ENCODE results near the gene DLL3.

The DLL3 gene

GRCh38 chr19:39531834-39532232, 33.1 kb downstream of the DLL3 start:
- peak overlapping the region; percentile 72 for H3K9ac ChIP-seq (ENCODE audit: low read length)
- H3K9me3 ChIP-seq (ENCODE audit: control insufficient read depth, low read length): no peaks in the 10 kb centered on the region
- H3K27me3 ChIP-seq (ENCODE audit: control insufficient read depth, insufficient read depth, low read length): no peaks in the 10 kb centered on the region
- H3K4me1 ChIP-seq (ENCODE audit: control insufficient read depth, insufficient read depth, low read length): peaks cover 7% of the 10 kb centered on the region
- H3K36me3 ChIP-seq (ENCODE audit: control insufficient read depth, insufficient read depth, low read length): no peaks in the 10 kb centered on the region
- H3K4me3 ChIP-seq (ENCODE audit: low read length): peak overlapping the region; percentile 69

GRCh38 chr19:39532233-39533002, 33.7 kb downstream of the DLL3 start, which contains the start of gene EID2B:
TSS of gene EID2B (minus strand) at chr19:39532852. CDS start at chr19:39532802, 50 bp downstream.
- peak within 1 kb of the TSS; percentile 69 for H3K4me3 ChIP-seq (ENCODE audit: low read length)
- H3K9me3 ChIP-seq (ENCODE audit: control insufficient read depth, low read length): no peaks in the 10 kb centered on the region
- H3K9ac ChIP-seq (ENCODE audit: low read length): peak within 1 kb of the TSS; percentile 72
- H3K27me3 ChIP-seq (ENCODE audit: control insufficient read depth, insufficient read depth, low read length): no peaks in the 10 kb centered on the region
- H3K4me1 ChIP-seq (ENCODE audit: control insufficient read depth, insufficient read depth, low read length): peaks cover 7% of the 10 kb centered on the region
- H3K36me3 ChIP-seq (ENCODE audit: control insufficient read depth, insufficient read depth, low read length): no peaks in the 10 kb centered on the region

- Histone ChIP-seq H3K4me1 (ENCODE audit: control insufficient read depth, insufficient read depth, low read length) (peaks cover 7% of the 10 kb centered on the region), H3K4me3 (ENCODE audit: low read length) (no peak overlapping the region), H3K9me3 (ENCODE audit: control insufficient read depth, low read length) (no peaks in the 10 kb centered on the region), H3K36me3 (ENCODE audit: control insufficient read depth, insufficient read depth, low read length) (no peaks in the 10 kb centered on the region), H3K27me3 (ENCODE audit: control insufficient read depth, insufficient read depth, low read length) (no peaks in the 10 kb centered on the region), H3K9ac (ENCODE audit: low read length) (no peak overlapping the region)
These were observed 34.3 kb downstream of the DLL3 start for GRCh38 chr19:39533003-39533512.

DNA sequence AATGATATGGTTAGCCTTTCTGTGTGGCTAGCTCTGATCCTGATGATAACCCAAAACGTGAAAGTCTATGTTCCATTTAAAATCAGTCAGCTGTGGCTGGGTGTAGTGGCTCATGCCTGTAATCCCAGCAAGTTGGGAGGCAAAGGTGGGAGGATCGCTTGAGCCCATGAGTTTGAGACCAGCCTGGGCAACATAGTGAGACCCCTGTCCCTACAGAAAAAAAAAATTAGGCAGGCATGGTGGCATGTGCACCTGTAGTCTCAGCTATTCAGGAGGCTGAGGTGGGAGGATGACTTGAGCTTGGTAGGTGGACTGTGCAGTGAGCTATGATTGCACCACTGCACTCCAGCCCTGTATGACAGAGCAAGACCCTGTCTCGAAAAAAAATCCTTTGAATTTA, 35.0 kb downstream of the DLL3 start:
- H3K9ac ChIP-seq (ENCODE audit: low read length): no peak overlapping the region
- no peak overlapping the region for H3K4me3 ChIP-seq (ENCODE audit: low read length)
- no peaks in the 10 kb centered on the region for H3K27me3 ChIP-seq (ENCODE audit: control insufficient read depth, insufficient read depth, low read length)
- no peaks in the 10 kb centered on the region for H3K9me3 ChIP-seq (ENCODE audit: control insufficient read depth, low read length)
- no peaks in the 10 kb centered on the region for H3K36me3 ChIP-seq (ENCODE audit: control insufficient read depth, insufficient read depth, low read length)
- H3K4me1 ChIP-seq (ENCODE audit: control insufficient read depth, insufficient read depth, low read length): peaks cover 7% of the 10 kb centered on the region

- no peaks in the 10 kb centered on the region for H3K9me3 ChIP-seq (ENCODE audit: control insufficient read depth, low read length)
- peak overlapping the region; percentile 26 for H3K4me3 ChIP-seq (ENCODE audit: low read length)
- peak overlapping the region; percentile 66 for H3K9ac ChIP-seq (ENCODE audit: low read length)
- no peaks in the 10 kb centered on the region for H3K4me1 ChIP-seq (ENCODE audit: control insufficient read depth, insufficient read depth, low read length)
- no peaks in the 10 kb centered on the region for H3K27me3 ChIP-seq (ENCODE audit: control insufficient read depth, insufficient read depth, low read length)
- H3K36me3 ChIP-seq (ENCODE audit: control insufficient read depth, insufficient read depth, low read length): no peaks in the 10 kb centered on the region
These were observed 40.4 kb downstream of the DLL3 start for GRCh38 chr19:39539165-39539517.

DNA sequence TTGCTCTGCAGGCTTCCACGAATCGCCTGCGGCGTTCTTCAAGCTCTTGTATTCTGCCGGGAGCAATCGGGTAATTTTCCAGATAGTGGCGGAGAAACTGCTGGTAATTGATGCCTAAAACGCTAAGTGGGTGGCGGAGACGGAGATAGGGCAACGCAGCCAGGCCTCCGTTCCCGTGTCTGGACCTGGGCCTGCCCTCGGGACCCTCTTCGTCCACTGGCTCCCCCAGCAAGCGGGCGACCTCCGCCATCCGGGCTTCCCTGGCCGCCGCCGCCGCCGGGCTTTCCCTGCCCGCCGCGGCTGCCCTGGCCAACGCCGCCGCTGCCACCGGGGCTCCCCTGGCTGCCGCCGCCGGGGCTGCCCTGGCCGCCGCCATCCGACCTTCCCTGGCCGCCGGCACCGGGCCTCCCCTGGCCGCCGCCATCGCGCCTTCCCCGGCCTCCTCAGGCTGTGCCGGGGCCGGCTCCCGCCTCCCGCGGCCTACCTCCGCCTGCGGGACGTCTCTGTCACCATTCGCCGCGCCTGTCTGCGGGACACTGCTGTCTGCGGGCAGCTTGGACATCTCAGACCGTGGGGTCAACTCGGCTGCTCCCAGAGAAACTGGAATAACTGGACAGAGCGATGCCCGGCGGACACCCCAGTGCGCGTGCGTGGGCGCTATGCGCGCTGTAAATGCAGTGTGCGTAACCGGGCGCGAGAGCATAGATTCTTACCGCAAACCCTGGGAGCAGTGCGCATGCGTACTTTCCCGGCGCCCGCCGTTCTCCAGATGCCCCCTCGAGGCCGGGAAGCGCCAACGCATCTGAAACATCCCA, 41.0 kb downstream of the DLL3 start, which contains the start of gene EID2:
Gene EID2 (minus strand): TSS at position 644 of the 815 bp plus-strand sequence. CDS start 82 bp downstream, at position 562.
- no peaks in the 10 kb centered on the region for H3K4me1 ChIP-seq (ENCODE audit: control insufficient read depth, insufficient read depth, low read length)
- H3K36me3 ChIP-seq (ENCODE audit: control insufficient read depth, insufficient read depth, low read length): no peaks in the 10 kb centered on the region
- peak within 1 kb of the TSS; percentile 66 for H3K9ac ChIP-seq (ENCODE audit: low read length)
- peak within 1 kb of the TSS; percentile 26 for H3K4me3 ChIP-seq (ENCODE audit: low read length)
- H3K27me3 ChIP-seq (ENCODE audit: control insufficient read depth, insufficient read depth, low read length): no peaks in the 10 kb centered on the region
- H3K9me3 ChIP-seq (ENCODE audit: control insufficient read depth, low read length): no peaks in the 10 kb centered on the region

GRCh38 chr19:39540333-39540673, 41.6 kb downstream of the DLL3 start:
- Histone ChIP-seq H3K9me3 (ENCODE audit: control insufficient read depth, low read length) (no peaks in the 10 kb centered on the region), H3K4me1 (ENCODE audit: control insufficient read depth, insufficient read depth, low read length) (no peaks in the 10 kb centered on the region), H3K4me3 (ENCODE audit: low read length) (no peak overlapping the region), H3K36me3 (ENCODE audit: control insufficient read depth, insufficient read depth, low read length) (no peaks in the 10 kb centered on the region), H3K9ac (ENCODE audit: low read length) (no peak overlapping the region), H3K27me3 (ENCODE audit: control insufficient read depth, insufficient read depth, low read length) (no peaks in the 10 kb centered on the region)

DNA sequence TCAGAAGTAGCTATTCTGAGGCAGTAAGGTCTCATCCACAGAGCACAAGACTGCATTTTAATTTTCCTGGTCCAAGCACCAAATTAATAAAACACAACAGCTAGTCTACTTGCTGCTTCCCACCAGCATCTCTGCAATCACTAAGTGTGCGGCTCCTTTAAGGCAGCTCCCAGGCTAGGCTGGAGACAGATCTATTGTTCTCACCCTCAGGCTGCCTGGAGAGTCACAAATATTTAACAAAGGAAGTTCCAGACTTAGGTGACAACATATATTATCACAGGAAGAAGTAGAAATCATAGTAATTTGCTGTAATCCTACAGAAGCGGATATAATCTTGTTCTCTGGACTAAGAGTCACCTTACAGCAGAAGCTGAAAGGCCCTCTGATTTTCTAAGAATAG, 43.5 kb downstream of the DLL3 start:
- Histone ChIP-seq H3K27me3 (ENCODE audit: control insufficient read depth, insufficient read depth, low read length) (no peaks in the 10 kb centered on the region), H3K4me3 (ENCODE audit: low read length) (no peak overlapping the region), H3K9ac (ENCODE audit: low read length) (no peak overlapping the region), H3K4me1 (ENCODE audit: control insufficient read depth, insufficient read depth, low read length) (no peaks in the 10 kb centered on the region), H3K9me3 (ENCODE audit: control insufficient read depth, low read length) (no peaks in the 10 kb centered on the region), H3K36me3 (ENCODE audit: control insufficient read depth, insufficient read depth, low read length) (no peaks in the 10 kb centered on the region)

- H3K27me3 ChIP-seq (ENCODE audit: control insufficient read depth, insufficient read depth, low read length): no peaks in the 10 kb centered on the region
- no peak overlapping the region for H3K9ac ChIP-seq (ENCODE audit: low read length)
- H3K4me1 ChIP-seq (ENCODE audit: control insufficient read depth, insufficient read depth, low read length): no peaks in the 10 kb centered on the region
- no peak overlapping the region for H3K4me3 ChIP-seq (ENCODE audit: low read length)
- no peaks in the 10 kb centered on the region for H3K9me3 ChIP-seq (ENCODE audit: control insufficient read depth, low read length)
- no peaks in the 10 kb centered on the region for H3K36me3 ChIP-seq (ENCODE audit: control insufficient read depth, insufficient read depth, low read length)
These were observed 44.7 kb downstream of the DLL3 start for GRCh38 chr19:39543477-39543857.

DNA sequence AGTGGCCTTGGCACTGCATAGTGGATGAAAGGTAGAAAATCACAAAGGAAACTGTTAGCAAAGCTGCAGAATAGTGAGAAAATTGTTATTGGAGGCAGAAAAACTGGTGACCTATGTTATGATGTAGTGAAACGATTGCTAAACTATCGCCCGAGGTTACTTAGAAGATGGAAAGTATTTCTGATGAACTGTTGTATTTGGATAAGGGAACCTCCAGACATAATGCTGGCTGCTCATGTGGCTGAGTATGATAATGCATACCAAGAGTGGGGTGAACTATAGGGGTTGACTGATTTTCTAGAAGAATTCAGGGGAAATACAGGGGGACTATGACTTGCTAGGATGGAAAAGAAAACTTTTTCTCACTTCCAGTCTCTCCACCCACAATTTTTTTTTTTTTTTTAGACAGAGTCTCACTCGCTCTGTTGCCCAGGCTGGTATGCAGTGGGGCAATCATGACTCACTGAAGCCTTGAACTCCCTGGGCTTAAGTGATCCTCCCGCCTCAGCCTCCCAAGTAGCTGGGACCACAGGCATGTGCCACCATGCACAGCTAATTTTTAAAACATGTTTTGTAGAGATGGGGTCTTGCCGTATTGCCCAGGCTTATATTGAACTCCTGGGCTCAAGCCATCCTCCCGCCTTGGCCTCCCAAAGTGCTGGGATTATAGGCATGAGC, 45.6 kb downstream of the DLL3 start:
- Histone ChIP-seq H3K9ac (ENCODE audit: low read length) (no peak overlapping the region), H3K4me1 (ENCODE audit: control insufficient read depth, insufficient read depth, low read length) (no peaks in the 10 kb centered on the region), H3K27me3 (ENCODE audit: control insufficient read depth, insufficient read depth, low read length) (no peaks in the 10 kb centered on the region), H3K4me3 (ENCODE audit: low read length) (no peak overlapping the region), H3K36me3 (ENCODE audit: control insufficient read depth, insufficient read depth, low read length) (no peaks in the 10 kb centered on the region), H3K9me3 (ENCODE audit: control insufficient read depth, low read length) (no peaks in the 10 kb centered on the region)

DNA sequence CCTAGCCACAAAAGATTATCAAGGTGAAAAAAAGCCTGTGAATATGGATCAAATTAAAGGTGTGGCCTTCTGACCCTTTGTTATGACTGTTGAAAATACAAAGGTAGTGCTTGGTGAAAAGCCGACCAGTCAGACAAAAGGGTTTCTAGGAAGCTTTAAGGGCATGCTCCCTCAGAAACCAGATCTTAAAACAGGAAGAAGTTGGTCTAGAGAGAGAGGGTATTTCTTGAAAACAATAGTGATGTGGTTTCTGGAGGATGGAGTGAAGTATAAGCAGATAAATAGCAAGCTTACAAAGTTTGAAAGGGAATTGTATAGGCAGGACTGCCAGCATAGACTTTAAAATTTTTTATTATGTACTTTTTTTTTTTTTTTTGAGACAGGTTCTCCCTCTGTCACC, 46.2 kb downstream of the DLL3 start:
- H3K9me3 ChIP-seq (ENCODE audit: control insufficient read depth, low read length): no peaks in the 10 kb centered on the region

DNA sequence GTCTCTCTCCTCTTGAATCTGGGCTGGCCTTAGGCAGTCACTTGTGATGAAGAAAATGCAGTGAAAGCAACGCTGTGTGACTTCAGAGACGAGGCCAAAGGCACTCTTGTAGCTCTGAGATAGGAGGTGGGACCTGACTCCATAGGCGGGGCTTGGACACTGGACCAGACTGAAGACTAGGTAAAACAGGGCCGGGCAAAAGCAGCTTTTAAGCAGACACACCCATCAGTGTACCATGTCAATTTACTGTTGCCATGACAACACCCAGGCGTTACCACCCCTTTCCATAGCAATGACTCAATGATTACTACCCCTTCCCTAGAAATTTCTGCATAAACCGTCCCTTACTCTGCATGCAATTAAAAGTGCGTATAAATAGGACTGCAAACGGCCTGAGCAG, 47.9 kb downstream of the DLL3 start:
- Histone ChIP-seq H3K9me3 (ENCODE audit: control insufficient read depth, low read length) (no peaks in the 10 kb centered on the region), H3K4me1 (ENCODE audit: control insufficient read depth, insufficient read depth, low read length) (no peaks in the 10 kb centered on the region), H3K9ac (ENCODE audit: low read length) (no peak overlapping the region), H3K36me3 (ENCODE audit: control insufficient read depth, insufficient read depth, low read length) (no peaks in the 10 kb centered on the region), H3K4me3 (ENCODE audit: low read length) (no peak overlapping the region), H3K27me3 (ENCODE audit: control insufficient read depth, insufficient read depth, low read length) (no peaks in the 10 kb centered on the region)

More for the DNA sequence above, 46.2 kb downstream of the DLL3 start:
- H3K9ac ChIP-seq (ENCODE audit: low read length): no peak overlapping the region
- H3K27me3 ChIP-seq (ENCODE audit: control insufficient read depth, insufficient read depth, low read length): no peaks in the 10 kb centered on the region
- H3K36me3 ChIP-seq (ENCODE audit: control insufficient read depth, insufficient read depth, low read length): no peaks in the 10 kb centered on the region
- H3K4me1 ChIP-seq (ENCODE audit: control insufficient read depth, insufficient read depth, low read length): no peaks in the 10 kb centered on the region
- H3K4me3 ChIP-seq (ENCODE audit: low read length): no peak overlapping the region
